AG09309 (cell line): Measurements from ENCODE around the gene GARNL3.

Source experiments
- DNase-seq: peaks from one replicate; pipeline ENCODE4 v3.0.0-alpha.2; 2010; ENCODE audit warnings: low read depth
- H3K4me3 ChIP-seq: 2 replicates; pipeline ENCODE4 v1.5.1; 2011; ENCODE audit warnings: mild to moderate bottlenecking, low read depth, low read length, moderate library complexity; ENCODE audit not compliant: control insufficient read depth
- TF ChIP-seq, protein P1 (sequence below): IDR thresholded peaks from 2 replicates; pipeline ENCODE4 v1.5.1; 2011; ENCODE audit warnings: mild to moderate bottlenecking, low read depth, low read length, inconsistent platforms; ENCODE audit not compliant: insufficient read depth, control insufficient read depth; ENCODE audit errors: missing control alignments

GARNL3 gene

DNA sequence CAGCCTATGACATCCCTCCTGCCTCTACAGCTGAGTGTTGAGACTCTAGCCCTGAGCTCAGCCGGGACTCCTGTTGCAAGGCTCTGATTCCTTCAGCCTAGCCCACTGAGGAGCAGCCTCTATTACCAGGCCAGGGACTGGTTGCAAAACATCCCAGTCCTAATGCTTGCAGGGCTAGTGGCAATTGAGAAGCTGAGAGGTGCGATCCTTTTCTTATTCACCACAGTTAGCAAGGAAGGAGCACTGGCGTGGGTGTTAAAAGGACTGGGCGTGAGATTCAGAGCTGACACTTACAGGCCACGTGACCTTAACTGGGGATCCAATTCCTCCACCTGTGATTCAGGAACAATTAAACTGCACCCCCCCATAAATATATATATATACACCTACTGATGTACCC, 58.8 kb downstream of the GARNL3 start:
- no peak for DNase-seq
- TF ChIP-seq, protein P1, sequence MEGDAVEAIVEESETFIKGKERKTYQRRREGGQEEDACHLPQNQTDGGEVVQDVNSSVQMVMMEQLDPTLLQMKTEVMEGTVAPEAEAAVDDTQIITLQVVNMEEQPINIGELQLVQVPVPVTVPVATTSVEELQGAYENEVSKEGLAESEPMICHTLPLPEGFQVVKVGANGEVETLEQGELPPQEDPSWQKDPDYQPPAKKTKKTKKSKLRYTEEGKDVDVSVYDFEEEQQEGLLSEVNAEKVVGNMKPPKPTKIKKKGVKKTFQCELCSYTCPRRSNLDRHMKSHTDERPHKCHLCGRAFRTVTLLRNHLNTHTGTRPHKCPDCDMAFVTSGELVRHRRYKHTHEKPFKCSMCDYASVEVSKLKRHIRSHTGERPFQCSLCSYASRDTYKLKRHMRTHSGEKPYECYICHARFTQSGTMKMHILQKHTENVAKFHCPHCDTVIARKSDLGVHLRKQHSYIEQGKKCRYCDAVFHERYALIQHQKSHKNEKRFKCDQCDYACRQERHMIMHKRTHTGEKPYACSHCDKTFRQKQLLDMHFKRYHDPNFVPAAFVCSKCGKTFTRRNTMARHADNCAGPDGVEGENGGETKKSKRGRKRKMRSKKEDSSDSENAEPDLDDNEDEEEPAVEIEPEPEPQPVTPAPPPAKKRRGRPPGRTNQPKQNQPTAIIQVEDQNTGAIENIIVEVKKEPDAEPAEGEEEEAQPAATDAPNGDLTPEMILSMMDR, result no peak
- no peak overlapping the region for H3K4me3 ChIP-seq

DNA sequence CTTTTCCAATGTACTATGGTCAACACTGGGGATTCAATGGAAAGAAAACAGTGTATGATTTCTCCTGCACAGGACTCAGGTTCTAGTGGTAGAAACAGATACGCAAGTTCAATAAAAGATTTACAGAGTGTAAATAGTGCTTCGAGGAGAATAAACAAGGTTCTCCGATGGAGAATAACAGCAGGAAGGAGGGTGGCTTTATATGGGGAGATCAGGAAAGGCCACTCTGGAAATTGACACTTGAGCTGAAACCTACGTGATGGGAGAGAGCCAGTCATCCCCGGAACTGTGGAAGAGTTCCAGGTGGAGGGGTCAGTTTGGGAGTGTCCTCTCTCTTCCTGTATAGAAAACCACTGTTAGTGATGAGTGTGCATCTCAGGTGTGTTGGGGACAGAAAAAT, 65.9 kb downstream of the GARNL3 start:
- DNase-seq, result no peak
- H3K4me3 ChIP-seq, result no peak overlapping the region
- TF ChIP-seq, protein P1, result no peak

DNA sequence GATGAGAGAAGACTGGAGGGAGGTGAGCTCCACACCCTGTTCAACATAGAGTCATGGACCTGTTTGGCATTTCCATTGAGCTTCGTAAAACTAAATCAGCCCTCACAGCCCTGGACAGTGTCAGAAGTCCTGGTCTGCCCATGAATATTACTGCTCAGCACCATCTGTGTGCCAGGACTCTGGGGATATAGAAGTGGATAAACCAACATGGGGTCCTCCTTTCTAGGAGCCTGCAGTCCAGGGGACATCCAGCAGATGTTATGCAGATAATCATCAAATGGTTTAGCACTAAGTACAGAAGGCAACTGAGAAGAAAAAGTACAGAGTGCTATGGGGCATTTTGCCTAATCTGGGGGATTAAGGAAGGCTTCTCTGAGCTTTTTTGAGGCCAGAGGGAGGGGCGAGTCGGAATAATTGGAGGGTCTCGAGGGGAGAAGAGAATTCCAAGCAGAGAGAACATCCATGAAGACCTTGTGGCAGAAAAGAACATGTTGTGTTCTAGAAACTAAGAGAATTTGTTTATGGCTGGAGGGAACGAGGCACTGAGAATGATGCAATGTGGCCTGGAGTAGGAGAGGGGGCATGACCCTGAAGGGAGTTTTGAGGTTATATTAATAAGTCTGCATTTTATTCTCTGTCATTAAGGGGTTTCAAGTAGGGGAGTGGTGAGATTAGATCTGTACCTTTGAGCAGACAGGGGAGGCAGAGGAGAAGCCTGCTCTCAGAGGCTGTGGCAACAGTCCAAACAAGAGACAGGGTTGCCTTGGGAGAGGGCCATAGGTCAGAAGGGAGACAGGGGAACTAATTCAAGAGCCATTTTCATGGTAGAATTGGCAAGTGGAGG, 68.9 kb downstream of the GARNL3 start:
- no peak for DNase-seq
- TF ChIP-seq, protein P1, result no peak
- no peak overlapping the region for H3K4me3 ChIP-seq

DNA sequence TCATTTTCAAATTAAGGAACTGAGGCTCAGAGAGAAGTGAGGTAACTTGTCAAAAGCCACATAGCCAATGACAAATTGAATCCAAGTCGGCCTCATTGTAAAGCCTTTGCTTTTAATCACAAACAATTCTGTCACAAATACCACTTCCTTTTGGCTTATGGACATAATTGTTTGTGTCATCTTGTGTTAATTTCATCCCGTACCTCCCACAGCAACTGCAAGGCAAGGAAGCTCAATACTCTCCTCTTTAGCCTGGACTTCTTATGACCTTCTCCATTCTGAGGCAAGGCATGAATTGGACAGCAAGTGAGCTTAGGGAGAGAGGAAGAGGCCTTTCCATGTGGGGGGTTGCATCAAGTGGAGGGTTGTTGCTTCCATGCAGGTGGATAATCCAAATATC, 70.2 kb downstream of the GARNL3 start:
- no peak for DNase-seq
- TF ChIP-seq, protein P1, result no peak
- H3K4me3 ChIP-seq, result no peak overlapping the region

DNA sequence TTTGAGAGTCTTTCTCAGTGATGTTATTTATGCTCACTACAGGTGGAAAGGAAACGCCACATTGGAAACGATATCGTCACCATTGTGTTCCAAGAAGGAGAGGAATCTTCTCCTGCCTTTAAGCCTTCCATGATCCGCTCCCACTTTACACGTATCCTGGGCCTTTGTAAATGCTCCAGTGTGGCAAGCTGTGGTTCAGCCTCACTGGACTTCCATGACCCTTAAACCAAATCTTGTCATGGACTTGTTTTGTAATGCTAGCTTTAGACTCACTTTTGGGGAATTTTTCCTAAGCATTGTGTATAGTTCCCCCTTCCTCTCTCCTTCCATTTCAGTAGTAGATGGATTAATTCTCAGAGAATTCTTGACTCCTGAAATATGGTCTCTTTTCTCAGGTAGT, 71.5 kb downstream of the GARNL3 start:
- no peak overlapping the region for H3K4me3 ChIP-seq
- TF ChIP-seq, protein P1, result no peak
- DNase-seq, result no peak

DNA sequence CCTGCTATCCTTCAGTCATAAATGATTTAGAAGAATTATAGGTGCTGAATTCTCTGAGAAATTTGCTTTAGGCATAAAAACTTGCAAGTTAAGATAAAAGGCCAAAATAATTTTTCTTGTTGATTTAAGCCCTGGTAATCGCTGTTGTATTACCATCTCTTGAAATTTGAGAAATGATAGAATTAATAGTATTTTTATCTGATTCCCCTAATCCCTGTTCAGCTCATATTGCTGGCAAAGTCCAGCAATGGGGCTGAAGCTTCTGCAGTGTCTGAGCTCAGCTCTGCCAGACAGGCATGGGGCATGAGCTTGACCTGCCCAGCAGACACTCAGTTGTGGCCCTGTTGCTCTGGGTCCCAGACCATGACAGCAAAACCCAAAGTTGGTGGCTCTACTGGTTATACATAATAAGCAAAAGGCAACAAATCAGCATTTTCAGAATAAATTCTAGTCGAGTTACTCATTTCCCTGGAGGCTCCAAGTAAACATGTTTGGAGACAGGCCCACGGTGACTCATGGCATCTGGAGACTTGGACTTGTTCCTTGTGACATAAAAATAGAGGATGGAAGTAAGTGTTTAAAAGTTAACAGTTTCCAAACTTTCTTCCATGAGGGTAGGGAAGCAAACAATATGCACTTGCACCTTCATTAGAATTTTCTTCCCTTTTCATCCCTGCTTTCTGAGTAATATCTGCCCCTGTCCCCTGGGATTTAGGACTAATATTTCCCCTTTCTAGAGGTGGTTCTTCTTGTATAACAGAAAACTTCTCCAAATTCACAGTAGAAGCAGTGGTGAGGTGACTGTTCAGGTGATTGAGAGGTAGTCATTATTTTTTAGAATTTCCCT, 72.2 kb downstream of the GARNL3 start:
- TF ChIP-seq, protein P1, result no peak
- no peak overlapping the region for H3K4me3 ChIP-seq
- peak; percentile 84 for DNase-seq
